Superior temporal gyrus (tissue), 1 donor: ENCODE data around the gene COL12A1.

Experiments used
- DNase-seq: peaks from one replicate; pipeline ENCODE4 v3.0.0-alpha.2; 2016; ENCODE audit errors: extremely low spot score

Gene COL12A1

DNA sequence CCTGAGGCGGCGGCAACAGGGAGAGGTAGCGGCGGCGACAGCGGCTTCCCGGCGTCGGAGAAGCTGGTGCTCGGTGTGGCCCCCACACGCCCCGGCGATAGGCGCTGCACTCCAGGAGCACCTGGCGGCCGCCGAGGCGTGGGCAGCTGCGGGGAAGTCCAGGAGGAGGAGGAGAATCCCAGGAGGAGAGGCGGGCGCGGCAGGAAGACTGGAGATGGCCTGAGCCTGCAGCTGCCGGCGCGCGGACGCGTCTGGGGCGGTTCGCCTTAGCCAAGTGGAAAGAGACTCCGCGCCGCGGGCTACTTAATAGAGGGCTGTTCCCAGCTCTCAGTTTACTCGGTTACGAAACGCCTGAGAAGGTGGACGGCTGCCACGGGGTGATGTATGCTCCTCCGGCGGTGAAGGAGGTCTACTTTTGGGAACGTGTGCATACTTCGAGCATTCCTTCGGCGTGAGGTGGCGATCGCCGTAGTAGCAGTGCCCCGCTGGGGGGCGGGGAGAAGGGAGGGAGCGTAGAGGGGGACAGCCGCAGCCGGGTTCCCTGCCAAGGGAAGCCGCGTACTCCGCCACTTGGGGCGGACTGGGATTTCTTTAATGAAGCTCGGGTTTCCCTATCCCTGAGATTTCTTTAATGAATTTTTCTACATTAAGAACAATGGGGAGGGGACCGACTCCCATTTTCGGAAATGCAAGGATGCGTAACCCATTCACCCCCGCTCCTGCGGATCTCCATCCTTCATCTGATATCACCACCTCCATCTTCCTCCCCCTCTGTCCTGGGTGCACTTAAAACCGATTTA, at the start of gene COL12A1:
TSS of gene COL12A1 (minus strand) at position 278 of the 800 bp plus-strand sequence. CDS start 3,261 bp downstream, outside the sequence.
- DNase-seq, result no peak

DNA sequence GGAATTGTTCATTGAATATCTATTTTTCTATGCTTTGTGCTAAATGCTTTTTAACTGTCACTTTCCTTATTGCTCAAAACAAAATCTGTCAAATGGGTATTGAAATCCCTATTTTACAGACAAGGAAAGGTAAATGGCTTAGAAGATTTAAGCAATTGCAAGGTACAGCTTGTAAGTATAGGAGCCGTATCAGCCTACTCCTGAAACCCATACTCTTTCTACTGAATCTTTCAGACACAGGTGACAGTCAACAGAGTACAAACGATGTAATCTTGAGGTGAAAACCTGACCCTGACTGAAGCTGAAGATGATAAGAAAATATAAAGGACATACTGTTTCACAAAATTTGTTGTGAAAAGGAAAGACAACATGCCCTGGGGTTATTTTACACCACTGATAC, 44.7 kb upstream of the COL12A1 start:
- DNase-seq, result no peak

GRCh38 chr6:75249837-75250236, 44.0 kb upstream of the COL12A1 start:
- DNase-seq, result no peak

- no peak for DNase-seq
These were observed 40.5 kb upstream of the COL12A1 start for GRCh38 chr6:75246386-75246785.

GRCh38 chr6:75244063-75244584, 38.3 kb upstream of the COL12A1 start:
- no peak for DNase-seq

DNA sequence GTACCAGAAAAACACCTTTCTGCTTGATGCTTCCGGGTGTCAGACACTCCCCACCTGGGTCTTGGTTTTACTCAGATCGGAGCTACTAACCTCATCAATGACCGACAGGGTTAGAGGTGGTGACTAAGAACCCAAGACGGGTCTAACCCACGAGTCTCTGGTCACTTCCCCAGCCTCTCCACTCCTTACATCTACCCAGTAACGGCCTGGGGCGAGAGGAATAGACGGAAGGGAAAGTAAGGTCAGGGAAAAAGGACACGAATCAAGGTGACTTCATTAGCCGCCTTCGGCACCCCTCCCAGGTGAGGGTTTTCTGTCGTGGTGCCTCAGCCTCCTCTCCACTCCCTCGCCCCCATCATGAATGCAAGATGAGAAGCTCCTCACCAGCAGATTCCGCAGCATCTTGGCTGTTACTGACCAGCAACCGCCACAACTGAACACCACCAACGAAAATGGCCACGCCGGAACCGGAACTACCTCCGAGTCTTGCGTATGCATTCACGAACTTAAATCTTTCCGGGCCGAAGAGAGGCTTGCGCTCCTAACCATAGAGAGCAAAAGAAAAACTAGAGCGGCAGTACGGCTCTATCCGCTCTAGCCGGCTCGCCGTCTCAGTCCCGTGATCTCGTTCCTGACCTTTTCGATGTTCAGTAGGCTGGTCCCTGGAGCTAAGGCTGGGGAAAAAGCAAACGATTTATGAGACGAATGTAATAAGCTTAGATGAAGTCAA, 37.6 kb upstream of the COL12A1 start, which contains the start of gene COX7A2:
TSS of gene COX7A2 (minus strand) at position 469 of the 730 bp plus-strand sequence. CDS start at position 402, 67 bp downstream.
- peak; percentile 99 for DNase-seq

GRCh38 chr6:75236630-75237029, 30.8 kb upstream of the COL12A1 start:
- DNase-seq, result no peak

GRCh38 chr6:75235271-75235670, 29.4 kb upstream of the COL12A1 start:
- no peak for DNase-seq

DNA sequence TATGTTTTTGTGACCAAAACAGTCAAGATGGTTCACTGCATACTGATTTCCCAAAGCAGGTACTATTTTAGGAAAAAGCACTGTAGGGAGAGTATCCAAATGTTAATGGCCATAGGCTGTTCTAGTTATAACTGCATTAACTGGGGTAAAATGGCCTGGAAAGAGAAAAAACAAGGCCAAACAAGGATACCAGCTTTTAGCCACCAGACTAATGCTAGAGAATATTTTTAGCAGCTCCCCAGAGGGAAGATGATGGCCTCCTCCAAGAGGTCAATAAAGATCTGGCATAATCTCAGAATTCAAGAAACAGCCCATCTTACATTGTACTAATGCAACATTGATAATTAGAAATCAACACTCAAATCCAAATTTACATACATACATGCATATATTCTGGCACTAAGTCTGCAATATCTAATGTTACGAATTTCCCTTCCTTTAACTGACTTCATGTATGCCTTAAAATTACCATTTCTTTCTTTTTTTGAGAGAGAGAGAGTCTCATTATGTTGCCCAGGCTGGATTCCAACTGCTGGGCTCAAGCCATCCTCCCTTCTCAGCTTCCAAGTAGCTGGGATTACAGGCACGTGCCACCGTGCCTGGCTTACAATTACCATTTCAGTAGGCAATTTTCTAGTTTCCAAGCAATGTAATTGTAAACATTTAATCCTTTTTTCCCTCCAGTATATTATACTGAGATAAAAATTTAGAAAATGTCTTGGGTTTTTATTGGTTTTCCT, 28.4 kb upstream of the COL12A1 start:
- peak; percentile 53 for DNase-seq

GRCh38 chr6:75233092-75233615, 27.3 kb upstream of the COL12A1 start:
- DNase-seq, result no peak

DNA sequence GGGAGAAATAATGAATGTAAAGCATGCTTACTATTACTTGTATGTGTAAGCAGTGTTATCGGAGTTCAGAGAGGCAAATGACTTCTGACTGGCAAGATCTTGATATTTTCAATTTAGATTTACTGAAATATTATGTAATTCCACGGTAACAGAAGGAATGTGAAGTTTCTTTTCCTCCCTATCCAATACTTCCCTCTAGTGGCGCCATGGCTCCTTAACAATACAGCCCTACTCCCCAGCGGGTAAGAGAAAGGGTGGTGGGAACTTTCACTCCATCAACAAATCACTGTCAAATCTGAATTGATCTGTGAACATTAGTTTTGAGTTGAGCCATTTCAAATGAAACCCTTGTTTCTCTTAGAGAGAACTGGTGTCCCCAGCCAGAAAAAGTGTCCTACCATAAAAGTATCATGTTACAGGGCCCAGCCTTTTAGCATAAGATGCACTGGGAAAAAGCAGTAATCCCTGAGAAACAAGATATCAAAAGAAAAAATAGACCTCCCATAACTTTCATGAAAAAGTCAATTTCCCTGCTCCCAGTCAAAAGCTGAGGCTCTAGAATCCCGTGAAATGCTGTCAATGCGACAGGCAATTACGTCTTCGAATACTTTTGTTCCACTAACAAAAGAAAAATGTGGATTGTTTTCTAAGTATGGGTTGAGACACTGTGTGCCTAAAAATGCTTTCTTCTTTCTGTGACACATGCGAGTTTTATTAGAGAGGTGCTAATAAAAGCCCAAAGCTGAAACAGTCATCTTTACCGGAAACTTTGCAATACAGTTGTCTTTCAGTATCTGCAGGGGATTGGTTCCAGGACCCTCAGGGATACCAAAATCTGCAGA, 24.9 kb upstream of the COL12A1 start:
- peak; percentile 85 for DNase-seq

DNA sequence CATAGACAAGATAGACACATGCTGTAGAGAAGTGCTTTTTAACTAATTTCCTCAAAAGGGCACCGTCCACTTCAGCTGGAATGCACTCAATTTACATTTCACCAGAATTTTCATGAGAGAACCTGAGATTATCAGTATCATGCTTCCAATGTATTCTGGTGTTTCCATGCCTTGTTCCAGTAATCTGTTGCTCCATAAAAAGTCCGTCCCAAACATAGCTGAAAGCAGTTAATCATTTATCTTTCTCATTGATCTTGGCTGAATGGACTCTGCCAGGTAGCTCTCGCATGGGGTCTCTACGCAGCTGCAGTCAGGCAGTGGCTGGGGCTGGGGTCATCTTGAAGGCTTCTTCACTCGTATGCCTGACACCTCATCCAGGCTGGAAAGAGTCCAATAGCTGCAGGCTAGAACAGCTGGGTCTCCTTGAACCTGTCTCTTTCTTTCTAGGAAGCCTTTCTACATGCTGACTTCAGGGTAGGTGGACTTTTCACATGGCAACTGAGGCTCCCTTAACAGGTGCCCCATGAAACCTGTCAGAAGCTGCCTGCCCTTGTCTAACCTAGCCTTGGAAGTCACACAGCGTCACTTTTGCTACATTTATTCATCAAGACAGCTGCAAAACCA, 18.6 kb upstream of the COL12A1 start:
- DNase-seq, result no peak

DNA sequence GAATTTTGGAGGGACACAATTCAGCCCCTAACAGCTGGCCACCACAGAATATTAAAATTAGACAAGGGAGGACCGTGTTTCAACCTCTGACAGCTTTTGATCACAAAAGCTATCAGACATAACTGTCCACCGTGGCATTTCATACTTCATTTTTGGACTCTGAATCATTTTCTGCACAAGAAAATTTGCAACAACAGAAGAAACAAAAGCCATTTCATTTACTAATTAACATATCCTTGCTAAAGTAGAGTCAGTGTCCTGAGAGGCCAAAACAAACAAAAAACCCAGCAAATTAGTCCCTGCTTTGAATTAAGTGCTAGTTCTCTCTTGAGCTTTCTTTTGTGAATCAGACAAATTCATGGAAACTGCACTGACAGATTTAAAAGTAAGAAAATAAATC, 17.6 kb upstream of the COL12A1 start:
- DNase-seq, result no peak

DNA sequence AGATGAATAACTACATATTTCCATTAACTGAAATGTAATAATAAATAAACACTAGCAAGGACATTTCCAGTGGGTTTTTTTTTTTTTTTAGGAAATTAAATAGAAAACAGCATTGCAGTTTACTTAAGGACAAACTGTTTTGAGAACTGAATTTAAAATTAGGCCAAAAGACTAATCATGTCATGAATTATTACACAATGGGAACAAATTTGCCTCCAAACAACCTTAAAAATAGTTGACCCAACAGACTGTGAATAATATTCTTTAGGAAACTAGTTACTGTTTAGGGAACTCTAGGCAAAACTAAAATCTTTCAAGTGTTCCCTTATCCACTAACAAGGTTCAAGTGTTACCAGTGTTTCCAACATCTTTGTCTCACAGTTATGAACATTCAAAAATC, 16.4 kb upstream of the COL12A1 start:
- DNase-seq, result no peak

DNA sequence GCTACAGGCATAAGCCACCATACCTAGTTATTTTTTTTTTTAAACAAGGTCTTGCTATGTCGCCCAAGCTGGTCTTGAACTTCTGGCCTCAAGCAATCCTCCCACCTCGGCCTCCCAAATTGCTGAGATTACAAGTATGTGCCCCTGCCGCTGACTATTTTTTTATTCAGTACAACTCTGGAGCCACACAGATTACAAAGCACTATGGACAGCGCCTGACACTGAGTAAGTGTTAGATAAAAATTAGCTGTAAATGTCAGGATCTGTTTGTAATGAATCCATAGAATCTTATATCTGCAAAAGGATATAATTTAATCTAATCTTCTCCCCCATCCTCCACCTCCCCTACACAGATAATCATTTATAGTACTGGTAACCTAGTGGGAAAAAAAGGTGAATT, 15.3 kb upstream of the COL12A1 start:
- DNase-seq, result no peak

- DNase-seq, result no peak
These were observed 14.5 kb upstream of the COL12A1 start for GRCh38 chr6:75220357-75220756.

DNA sequence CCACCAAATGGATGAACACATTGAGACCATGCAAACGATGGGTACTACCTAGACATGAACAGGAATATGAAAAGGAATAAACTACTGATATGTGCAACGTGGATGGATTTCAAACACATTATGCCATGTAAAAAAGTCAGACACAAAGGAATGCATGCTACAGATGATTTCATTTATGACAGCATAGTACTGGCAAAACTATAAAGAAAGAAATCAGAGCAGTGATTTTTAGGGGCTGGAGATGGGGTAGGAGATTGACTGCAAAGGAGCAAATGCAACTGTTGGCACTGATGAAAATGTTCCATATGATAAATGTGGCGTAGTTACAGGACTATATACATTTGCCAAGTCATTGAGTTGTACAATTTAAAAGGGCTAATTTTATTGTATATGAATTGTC, 13.4 kb upstream of the COL12A1 start:
- DNase-seq, result no peak

GRCh38 chr6:75217193-75217592, 11.3 kb upstream of the COL12A1 start:
- no peak for DNase-seq

DNA sequence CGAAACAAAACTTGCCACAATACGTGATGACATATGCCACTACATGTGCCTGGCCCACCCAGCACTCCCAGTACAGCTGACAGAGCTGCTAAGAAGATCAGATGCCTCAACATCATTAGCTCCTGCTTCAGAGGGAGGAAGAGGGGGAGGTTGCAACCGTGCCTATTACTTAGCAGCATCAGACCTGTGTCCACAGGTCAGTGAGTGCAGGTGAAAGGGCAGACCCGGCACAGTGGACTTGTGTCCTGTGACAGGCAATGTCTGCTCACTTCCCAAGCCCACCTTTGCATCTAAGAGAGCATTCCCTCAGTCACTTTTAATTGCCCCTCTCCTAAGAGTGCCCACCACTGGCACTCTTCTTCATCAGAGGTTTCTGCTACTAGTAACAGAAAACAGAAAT, 9.4 kb upstream of the COL12A1 start:
- DNase-seq, result no peak

DNA sequence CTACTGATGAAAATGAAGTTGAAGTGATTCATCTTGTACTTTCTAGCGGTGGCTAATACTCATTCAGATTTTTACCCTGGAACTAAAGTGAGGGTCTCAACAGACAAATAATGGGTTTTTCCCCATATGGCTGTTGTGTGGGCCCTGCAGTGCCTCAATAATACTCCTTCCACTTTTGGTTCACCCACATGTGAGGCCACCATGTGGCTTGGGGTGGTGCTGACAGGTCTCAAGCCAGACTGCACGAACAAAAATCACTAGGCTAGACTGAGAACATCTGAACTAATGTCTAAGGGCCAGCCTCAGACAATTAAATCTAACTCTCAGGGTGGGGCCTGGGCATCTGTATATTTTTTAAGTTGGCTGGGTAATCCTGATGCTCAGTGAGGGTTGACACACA, 7.9 kb upstream of the COL12A1 start:
- DNase-seq, result no peak
